ENCODE data around the gene HOXB6. TPM values are rescaled to one million over a fixed set of nuclear protein-coding genes. Genes with fewer than 3 reads are reported as not detected.

The HOXB6 gene
- total RNA-seq, 2 donors from 2014 or later: 0.63 to 2.2 TPM

DNA sequence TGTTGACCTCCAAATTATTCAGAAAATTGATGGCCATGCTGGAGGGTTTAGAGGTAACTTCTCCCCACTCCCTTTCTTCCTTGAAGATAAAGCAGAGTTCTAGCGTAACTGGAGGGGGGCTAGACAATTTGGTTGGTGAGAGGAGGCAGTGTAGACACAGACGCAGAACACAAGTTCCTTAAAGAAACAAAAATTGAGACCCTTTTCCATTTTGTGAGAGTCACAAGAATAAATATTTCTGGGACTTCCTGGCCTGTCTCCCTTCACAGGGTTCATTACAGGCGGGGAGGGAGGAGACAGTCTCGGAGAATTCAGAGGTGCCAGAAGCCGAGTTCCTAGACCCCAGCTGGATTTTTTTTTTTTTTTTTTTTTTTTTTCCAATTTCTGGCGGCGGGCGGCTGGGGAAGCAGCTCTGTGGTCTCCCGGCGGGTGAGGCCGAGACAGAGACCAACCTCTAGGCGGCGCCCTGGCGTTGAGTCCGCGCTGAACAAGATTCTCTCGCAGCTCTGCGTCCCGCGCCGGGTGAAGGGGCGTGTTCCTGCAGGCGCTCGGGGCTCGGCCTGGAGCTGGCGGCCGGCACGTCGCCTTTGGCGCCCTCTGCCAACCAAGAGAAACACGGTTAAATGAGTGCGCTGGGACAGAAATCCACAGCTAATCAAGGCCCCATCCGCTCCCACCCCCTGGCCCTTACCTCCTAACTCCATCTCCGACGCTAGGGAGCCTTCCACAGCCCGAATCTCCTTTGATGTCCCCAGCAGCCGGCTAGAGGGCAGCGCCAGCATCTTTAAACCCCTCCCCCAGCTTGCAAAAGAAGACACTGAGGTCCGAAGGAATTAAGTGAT, 31.6 kb upstream of the HOXB6 start:
- peak; percentile 66 for DNase-seq
- ATAC-seq: peak; percentile 27 to 53
- intact Hi-C loops (cut with DNase I): no loop called here

DNA sequence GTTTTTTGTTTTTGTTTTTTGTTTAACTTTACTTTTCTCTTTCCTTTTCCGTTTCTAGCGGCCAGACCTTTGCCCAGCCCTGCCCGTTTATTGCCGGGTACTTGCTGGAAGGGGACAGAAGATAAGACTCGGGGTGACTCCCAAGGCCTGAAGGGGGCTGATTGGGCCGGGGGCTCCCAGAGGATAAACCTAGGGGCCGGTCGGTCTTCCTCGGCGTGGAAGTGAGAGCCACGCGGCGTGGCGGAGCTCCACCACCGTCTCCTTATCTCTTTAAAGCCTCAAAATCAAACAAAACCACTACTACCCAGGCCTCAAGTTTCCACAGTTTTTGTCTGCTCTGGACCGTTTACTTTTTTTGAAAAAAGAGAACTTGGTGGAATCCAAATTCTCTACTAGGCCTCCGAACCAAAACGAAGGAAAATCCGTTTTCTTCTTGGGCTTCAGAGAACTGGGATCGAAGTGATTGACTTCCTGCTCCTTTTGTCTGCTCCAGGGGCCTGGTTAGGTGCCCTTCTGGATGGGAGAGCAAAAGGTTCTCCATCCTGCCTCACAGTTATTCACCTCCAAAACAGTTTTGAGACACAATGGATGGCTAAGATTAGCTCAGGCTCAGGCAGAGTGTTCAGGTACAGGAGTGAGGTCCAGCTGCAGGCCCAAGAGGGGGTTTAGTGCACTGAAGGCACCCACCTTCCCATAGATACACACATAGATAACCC, 29.9 kb upstream of the HOXB6 start:
- DNase-seq (no peak), ATAC-seq (no peak)
- intact Hi-C loops (cut with DNase I): no loop called here

DNA sequence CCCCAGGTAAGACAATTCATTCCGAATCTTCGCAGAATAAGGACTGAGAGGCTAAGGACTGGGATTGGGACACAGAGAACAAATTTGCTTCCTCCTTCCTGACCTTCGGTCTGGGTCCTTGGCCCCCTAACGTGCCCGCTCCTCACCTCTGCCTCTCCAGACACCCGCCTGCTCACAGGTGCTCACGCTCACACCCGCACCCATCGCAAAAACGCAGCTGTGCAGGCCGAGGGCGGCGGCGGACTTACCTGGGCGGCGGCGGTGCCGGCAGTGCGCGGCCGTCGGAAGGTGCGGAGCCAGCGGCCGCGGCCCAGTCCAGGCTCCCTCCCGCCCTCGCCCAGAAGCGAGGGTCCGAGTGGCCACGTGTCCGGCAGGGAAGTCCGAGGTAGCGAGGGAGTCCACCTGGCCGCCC, 28.5 kb upstream of the HOXB6 start:
- ATAC-seq (no peak), DNase-seq (no peak)
- intact Hi-C loops (cut with DNase I): no loop called here

DNA sequence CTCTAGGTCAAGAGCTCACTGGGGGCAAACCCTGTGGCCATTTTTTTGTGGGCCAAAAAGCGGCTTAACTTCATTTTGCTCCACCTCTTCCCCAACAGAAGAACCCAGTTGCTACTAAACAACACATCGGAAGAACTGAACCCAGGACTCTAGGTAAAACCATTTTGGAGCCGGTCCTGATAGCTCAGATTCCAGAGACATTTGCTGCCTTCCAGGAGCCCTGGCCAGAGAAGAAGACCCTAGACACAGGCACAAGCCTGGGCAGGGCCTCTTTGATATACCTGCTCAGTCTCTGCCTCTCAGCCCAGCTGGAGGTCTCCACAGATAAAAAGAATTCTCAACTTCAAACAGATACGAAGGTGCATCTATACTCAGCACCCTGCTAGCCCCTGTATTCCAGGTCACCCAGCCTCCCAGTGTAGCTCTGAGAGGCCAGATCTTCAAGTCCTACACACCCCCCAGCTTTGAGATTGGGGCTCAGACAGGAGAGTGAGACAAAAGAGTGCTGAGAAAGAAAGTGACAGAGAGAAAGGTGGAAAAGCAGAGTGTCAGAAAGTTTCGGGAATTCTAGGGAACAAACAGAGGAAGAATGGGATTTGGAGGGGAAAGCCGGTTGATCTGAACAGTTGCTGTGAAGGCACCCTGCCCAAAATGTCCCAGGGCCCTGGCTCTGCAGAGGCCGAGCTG, 27.9 kb upstream of the HOXB6 start:
- no peak for ATAC-seq
- DNase-seq: no peak
- intact Hi-C loops (cut with DNase I): no loop called here

DNA sequence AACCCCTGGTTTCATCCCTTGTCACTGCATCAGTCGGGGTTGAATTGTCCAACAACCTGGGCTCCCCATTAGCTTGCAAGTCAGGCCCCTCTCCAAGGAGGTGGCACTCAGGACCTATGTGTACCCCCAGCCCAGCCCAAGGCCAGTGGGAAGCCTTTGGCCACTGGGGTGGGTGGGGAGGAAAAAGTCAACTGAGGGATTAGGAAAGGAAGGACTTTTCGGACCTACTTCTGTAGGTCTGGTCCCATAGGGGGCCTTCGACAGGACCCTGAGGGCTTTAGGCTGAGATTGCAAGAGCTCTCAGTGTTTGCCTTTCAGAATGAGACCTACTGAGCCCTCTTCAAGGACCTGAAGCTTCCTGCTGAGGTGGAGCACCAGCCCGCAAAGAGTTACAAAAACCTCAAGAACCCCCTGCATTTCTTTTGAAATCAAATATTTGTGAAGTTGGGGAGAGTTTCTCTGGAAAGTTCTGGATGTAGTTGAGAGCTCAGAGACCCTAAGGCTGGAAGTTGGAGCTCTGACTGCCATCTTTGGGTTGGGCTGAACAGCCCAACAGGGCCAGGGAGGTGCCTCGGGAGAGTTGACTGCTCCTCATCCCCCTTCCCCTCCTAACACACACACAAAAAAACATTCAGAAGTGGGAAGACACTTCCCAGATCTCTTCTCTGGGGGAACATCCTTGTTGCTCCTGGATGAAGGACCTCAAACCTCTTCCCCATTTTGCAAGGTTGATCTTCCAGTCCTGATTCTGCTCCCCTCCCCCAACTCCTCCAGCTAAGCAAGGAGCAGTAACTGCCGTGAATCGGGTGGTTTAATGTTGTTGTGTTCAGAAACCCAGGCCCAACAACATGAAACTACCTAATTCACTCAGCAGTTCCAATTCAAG, 27.1 kb upstream of the HOXB6 start:
- intact Hi-C loops (cut with DNase I): no loop called here
- DNase-seq (no peak), ATAC-seq (no peak)

DNA sequence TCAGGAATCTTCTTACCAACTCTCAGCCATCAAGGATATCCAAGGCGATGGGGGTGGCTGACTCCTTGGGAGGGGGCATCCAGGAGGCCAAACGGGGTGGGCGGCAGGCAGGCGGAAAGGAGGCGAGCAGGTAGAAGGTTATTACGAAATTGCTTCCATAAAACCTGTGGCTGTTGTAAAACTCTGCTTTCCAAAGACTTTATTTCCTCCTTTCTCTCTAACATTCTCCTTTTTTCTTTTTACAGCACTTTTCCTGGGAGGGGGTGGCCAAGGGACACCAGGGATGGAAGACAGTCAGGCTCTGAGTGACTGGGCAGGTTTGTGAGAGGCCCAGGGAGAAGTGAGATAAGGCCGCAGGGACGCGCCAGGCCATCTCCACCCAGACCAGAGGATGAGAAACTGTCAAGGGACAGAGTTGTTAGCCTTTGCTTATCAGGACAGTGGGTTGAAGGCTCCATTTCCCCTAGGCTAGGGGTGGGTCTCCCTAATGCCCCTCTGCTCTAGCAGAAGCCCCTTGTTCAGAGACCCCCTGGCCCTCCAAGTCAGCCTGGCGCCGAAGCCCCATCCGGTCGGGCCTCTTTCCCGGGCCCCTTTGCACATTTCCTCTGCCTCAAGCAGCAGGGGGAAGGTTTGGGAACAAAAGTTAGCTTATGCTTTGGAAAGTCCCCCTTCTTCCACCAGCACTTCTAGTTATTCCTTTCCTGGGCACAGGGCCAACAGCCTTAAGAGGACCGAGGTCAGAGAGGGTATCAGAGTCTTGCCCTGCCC, 26.3 kb upstream of the HOXB6 start:
- intact Hi-C loops (cut with DNase I): no loop called here
- no peak for DNase-seq
- no peak for ATAC-seq

DNA sequence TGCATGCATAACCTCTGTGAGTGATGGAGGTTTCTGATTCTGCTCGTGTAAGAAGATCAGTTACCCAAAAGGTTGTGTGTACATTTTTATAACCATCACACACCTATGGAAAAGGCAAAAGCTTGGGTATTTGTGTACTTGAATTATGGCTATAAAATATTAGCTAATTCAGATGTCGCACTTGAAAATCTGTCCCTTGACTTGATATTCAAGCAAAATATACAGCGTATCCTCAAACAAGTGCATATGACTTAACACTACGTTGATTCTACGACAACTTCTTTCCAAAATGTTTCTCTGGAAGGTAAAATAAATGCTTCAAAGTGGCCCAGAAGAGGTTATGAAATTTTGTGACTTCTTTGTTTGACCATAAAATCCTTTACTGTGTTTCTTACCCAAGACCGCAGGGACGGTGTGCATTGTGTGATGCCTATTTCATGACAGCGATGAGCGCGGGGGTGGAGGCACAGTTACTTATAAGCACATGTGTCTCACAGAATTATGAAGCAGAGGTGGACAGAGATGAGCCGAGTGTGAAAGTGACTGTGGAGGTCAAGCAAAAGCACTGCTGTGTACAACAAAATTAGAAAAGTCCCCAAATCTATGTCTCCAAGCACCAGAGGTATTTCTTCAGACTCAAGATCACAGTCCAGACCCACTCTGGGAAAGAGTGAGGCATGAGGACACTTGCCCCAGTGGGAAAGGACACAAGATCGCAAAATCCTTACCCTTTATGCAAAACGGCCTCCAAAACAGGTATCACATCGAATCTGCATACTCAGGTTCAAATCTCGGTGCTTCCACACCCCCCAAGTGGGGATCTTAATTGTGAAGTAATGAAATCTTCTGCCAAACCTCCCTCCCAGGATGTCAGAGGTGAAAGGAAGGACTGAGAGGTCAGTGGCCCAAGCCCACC, 25.5 kb upstream of the HOXB6 start:
- DNase-seq: no peak
- intact Hi-C loops (cut with DNase I): no loop called here
- ATAC-seq: no peak

DNA sequence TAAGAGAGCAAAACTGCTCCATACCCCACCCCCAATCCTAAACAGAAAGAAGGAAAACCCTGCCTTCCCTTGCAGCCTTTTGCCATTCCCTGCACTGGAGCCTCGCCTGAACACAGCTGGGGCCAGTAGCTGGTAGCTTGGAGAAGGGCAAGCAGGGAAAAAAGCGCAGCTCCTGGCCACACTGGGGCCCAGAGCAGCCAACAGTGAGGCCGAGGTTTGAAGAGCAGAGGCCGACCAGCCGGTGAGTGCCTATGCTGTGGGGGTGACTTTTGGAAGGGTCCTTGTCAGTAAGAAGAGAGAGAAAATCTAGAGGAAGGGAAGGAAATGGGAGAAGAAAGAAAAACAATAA, 24.6 kb upstream of the HOXB6 start:
- ATAC-seq: no peak
- intact Hi-C loops (cut with DNase I): no loop called here
- no peak for DNase-seq

DNA sequence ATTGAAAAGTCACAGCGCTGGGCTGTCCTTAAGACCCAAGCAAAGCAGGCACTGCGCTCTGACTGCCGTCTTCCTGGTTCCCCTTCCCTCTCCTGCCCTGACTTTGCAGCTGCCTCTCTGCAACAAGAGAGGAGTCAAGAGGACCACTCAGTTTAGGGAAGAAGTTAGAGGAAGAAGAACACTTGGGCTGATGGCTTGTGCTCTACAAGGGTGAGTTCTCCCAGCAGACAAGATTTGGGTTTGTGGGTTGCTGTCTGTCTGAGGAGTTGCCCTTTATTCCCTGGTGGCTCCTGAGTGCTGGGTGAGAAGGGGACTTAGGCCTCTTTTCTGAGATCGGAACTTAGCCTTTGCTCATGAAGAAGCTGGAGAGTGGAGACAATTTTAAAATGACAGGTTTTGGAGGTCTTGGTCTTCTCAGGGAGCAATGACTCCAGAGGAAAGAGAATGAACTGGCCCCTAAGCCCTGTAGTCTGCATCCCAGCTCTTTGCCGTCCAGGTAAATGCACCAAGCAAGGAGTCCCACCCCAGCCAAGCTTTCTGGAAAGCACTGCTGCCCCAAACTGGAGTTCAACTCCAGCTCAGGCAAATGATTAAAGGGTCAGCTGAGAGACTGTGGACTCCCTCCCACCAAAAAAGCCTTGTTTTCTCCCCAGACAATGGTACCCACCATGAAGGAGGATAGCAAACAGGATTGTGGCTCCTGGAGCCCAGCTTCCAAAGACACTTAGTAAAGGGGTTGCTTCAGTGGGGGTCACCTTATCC, 24.0 kb upstream of the HOXB6 start:
- intact Hi-C loops (cut with DNase I): no loop called here
- ATAC-seq (no peak), DNase-seq (no peak)

DNA sequence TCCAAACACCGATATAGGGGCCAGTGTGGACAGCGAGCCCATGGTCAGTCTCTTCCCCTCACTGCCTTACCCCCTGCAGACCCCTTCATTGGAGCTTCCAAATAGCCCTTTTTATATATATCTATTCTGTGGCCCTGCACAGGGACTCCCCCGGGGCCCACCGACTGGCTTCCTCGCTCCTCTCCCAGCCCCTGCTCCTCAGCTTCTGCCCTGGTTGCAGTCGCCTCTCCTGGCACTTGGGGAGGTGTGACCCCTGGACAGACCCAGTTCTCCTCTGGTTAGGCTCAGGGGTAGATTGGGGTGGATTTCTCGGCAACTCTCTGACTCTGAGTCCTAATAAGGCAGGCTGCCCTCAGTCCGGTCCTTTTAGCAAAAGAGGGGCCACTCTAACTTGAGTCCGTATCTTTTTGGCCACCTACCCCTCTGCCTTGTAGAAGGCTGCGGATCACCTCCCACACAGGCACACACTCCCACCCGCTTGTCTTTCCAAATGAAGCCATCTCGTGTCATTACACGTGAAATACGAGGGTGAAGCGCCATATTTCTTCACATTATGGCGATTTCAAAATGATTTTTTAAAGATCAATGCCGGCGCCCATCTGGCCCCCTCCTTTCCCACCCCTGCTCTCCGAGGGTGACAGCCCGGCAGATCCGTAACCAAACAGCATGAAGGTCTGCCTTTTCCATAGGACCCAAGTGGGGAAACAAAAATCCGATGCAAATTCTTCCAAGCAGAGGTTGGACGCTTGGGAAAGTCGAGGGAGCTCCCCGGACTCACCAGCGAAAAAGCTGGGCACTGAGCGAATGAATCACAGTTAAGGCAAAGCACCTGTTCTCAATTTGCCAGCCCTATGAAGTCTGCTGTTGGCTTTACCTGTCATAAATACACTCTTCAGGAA, 23.1 kb upstream of the HOXB6 start:
- intact Hi-C loops (cut with DNase I): no loop called here
- DNase-seq: no peak
- no peak for ATAC-seq

DNA sequence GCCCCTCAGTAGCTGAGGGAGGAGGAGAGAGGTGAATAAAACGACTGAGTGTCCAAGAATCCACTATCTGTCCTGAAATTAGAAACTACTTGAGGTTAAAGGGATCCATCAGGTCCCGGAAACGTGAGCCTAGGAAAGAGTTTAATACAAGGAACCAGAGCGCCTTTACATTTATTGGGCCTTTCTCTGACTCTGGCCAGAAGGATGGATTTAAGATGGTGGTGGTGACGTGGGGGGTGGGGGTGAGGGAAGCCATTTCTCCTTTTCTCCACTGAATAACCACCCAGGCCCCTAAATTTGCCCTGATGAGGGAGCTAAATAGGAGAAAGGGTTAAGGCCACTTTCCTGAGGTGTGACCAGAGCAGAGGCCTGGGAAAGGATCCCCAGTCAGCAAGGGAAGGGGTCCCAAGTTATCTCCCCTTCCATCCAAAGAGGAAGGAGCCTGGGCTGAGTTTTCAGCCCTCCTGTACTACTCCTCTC, 22.4 kb upstream of the HOXB6 start:
- intact Hi-C loops (cut with DNase I): no loop called here

DNA sequence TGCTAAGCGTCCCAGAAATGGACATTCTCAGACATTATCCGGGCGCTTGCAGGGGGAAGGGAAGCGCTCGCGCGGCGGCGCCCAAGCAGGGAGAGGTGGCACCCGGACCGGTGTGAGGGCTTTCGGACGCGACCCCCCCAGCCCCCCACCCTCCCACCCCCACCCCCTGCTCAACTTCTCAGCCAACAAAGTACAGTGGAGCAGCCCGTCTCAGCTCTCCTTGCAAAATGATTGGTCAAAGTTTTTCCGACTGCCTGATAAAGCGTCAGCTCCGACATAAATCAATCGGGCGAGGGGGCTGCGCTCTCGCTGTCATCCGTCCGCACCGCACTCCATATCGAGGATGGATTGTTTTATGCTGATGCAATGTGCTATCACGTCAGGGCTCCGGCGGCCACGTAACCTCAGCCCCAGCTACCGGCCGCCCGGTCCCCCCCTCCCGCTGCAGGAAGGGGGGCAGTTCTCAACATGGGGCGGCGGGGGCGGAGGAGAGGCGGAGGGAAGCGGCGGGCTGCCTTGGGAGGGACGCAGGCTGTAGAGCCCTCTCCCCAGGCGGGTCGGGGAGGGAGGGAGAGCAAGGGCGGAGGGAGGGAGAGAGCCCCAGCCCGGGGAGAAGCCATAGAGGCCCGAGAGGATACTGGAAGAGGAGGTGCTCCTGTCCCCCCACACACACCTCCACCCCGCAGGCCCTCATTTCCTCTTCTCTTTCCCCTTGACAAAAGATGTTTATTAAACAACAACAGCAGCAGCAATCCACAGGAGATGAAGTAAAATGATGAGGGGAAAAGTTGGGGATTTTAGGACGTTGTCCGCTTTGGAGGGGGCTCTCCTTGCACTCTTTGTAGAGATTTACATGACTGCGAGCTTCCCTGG, 21.7 kb upstream of the HOXB6 start, which contains the start of gene HOXB9:
TSS of gene HOXB9 (minus strand) at position 114 of the 873 bp plus-strand sequence. CDS start at position 25, 89 bp downstream.
- ATAC-seq (peak in 1 of 2 donors; percentile 40), DNase-seq (no peak)
- intact Hi-C loops (cut with DNase I): no loop called here

More for the DNA sequence above, 22.4 kb upstream of the HOXB6 start:
- ATAC-seq: no peak
- no peak for DNase-seq

DNA sequence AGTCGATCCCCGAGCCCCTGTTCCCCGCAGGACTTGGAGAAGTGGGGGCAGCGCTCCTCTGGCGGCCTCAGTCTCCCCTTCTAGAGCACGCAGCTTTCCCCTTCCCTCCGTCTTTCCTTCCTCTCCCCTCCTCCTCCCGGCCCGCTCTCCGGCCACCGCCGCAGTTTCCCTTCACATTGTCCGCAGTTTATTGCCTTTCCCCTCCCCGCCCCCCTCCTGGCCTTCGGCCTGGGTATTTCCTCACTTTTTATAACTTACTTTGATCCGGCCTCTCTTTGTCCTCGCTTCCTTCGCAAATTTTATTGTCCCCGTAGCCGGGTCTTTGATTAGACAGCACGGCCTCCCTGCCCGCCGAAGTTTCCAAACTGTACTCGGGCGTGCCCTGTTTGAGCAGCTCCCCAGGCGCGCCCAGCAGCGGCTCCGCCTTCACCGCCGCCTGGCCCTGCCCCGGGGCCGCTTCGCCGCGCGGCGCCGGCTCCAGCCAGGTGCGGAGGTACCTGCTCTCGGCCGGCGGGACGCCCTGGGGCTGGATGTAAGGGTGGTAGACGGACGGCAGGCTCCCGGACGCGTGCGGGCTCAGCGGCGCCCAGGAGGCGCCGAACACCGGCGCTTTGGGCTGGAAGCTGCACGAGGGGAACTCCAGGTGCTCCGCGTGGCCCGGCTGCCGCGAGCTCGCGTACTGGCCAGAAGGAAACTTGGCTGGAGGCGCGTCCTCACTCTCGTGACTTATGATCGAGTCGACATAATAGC, 20.9 kb upstream of the HOXB6 start:
- ATAC-seq (peak; percentile 58 to 78), DNase-seq (no peak)
- intact Hi-C loops (cut with DNase I): no loop called here

Data from left cardiac atrium (tissue), 4 donors.